Measurements from ENCODE around the gene PRPF6. TPM values are rescaled to one million over a fixed set of nuclear protein-coding genes. Genes with fewer than 3 reads are reported as not detected.

Gene PRPF6
- total RNA-seq, 1 donor from 2014 or later: 48.4 TPM

- DNase-seq (ENCODE audit: low read depth): no peak
- no peak for FAIRE-seq
- peak overlapping the region; percentile 64 for H3K4me3 ChIP-seq (ENCODE audit: low read depth, low read length)
- H3K27me3 ChIP-seq (ENCODE audit: control insufficient read depth, insufficient read depth, low read length): peaks cover 4% of the 10 kb centered on the region
- peaks cover 4% of the 10 kb centered on the region for H3K36me3 ChIP-seq (ENCODE audit: control insufficient read depth, insufficient read depth, low read length)
- TF ChIP-seq, protein P1, sequence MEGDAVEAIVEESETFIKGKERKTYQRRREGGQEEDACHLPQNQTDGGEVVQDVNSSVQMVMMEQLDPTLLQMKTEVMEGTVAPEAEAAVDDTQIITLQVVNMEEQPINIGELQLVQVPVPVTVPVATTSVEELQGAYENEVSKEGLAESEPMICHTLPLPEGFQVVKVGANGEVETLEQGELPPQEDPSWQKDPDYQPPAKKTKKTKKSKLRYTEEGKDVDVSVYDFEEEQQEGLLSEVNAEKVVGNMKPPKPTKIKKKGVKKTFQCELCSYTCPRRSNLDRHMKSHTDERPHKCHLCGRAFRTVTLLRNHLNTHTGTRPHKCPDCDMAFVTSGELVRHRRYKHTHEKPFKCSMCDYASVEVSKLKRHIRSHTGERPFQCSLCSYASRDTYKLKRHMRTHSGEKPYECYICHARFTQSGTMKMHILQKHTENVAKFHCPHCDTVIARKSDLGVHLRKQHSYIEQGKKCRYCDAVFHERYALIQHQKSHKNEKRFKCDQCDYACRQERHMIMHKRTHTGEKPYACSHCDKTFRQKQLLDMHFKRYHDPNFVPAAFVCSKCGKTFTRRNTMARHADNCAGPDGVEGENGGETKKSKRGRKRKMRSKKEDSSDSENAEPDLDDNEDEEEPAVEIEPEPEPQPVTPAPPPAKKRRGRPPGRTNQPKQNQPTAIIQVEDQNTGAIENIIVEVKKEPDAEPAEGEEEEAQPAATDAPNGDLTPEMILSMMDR (IDR thresholded peaks at IDR 0.05; ENCODE audit: insufficient read depth, low read length, severe bottlenecking): no peak
Observed at GRCh38 chr20:64078934-64079272, 98.0 kb downstream of the PRPF6 start.

DNA sequence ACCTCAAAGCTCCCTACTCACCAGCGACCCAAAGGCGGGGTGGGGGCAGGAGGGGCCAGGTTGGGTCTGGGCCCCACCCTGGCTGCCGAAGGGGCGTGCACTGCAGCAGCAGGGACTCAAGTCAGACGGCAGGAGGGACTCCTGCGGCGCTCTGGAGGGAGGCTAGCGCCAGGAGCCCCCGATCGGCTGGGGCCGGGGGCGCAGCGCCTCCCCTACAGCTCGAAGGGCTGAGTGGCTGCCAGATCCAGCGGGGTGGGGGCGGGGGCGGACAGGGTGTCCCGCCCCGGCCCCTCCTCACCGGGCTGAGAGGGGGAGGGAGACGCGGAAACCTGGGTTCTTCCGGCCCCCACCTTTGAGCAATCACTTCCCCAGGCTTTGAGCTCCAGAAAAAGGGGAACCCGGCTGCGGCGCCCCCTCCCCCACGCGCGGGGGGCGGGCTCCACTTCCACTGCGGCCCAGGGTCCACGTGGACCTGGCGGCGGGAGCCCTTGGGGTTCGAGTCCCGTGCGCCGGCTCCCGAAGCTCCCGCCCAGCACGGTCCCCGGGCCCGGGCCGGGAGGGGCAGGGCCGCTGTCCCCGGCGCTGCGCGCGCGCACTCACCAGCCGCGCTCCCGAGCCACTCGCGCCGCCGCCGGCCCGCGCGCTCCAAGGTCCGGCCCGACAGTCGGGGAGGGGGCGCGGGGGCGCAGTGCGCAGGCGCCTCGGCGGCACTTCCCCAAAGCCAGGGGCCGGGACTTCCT lies 98.5 kb downstream of the PRPF6 start, which contains the start of gene RGS19:
TSS of gene RGS19 (minus strand) at position 246 of the 740 bp plus-strand sequence. CDS start 2,632 bp downstream, outside the sequence.
- H3K27me3 ChIP-seq (ENCODE audit: control insufficient read depth, insufficient read depth, low read length): peaks cover 10% of the 10 kb centered on the region
- H3K4me3 ChIP-seq (ENCODE audit: low read depth, low read length): peak within 1 kb of the TSS; percentile 64
- TF ChIP-seq, protein P1 (IDR thresholded peaks at IDR 0.05; ENCODE audit: insufficient read depth, low read length, severe bottlenecking): no peak
- FAIRE-seq: no peak
- no peak for DNase-seq (ENCODE audit: low read depth)
- peaks cover 1% of the 10 kb centered on the region for H3K36me3 ChIP-seq (ENCODE audit: control insufficient read depth, insufficient read depth, low read length)

DNA sequence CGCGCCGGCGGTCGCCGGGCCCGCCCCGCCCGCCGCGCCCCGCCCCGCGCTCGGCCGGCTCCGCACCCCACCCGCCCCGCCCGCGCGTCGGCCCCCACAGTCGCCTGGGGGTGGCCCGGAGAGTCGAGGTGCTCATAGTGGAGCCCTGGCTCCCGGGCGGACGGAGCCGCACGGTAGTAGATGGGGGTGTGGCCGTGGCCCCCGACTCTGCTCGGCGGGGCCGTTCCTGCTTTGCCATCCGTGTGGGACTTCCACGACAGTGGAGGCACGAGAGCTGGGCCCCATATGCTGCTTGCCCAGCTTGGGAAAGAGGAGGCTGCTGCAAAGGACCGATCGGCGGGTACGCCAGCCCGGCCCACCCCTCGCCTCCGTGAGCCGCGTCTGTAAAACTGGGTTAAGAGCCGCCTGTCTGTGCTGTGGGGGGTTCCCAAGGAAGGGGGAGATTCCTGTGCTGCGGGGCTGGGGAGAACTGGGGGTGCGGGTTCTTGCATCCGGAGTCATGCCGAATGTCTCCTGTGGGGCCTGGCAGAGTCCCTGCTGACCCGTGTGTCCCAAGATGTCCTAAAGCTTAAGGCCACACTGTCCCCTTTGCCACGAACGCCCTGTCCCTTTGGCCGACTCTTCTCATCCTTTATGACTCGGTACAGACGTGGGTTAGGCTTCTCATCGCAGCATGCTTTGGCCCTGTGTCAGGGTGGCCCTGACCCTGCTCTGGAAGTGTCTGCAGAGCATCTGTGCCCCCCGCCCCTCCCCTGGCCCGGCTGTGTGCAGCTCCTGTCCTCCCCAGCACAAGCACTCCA lies 99.3 kb downstream of the PRPF6 start, which contains the start of gene OPRL1:
TSS of gene OPRL1 (plus strand) at position 70 of the 800 bp plus-strand sequence. CDS start 12,639 bp downstream, outside the sequence.
- no peak for FAIRE-seq
- Histone ChIP-seq H3K27me3 (ENCODE audit: control insufficient read depth, insufficient read depth, low read length) (peaks cover 17% of the 10 kb centered on the region), H3K4me3 (ENCODE audit: low read depth, low read length) (peak within 1 kb of the TSS; percentile 64)

DNA sequence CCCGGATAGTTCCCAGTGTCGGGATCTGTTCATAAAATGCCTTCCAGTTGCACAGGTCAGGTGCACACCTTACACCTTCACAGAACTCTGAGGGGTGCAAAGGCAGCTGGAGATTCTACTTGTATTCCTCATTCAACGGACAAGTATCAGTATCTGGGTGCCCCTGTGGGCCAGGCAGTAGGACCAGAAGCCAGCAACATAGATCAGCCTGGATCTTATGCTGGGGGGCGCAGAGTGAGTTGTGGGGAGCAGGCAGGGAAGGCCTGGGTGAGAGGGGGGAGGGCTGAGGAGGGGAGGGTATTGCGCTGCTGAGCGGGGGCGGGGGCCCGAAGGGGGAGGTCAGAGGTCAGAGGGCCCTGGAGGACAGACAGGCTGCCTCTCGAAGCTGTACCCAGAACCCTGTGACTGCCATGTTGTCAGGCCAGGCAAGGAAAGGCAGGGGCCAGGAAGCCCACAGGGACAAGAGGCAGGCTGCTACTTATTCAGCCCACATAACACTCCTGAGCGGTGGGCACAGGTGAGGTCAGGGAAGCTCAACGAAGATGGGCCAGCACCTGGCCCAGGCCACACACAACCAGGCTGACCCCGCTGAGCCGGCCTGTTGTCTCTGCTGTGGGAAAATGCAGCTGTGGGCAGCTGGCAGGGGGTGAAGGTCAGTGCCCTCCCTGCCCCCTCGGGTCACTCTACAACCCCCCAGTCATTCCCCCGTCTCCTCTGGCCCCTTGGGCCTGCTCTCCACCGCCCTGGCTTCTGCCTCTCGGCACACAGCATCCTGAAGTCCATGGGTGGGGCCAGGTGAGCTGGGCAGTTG lies 100.1 kb downstream of the PRPF6 start:
- Histone ChIP-seq H3K4me3 (ENCODE audit: low read depth, low read length) (no peak overlapping the region), H3K36me3 (ENCODE audit: control insufficient read depth, insufficient read depth, low read length) (peaks cover 1% of the 10 kb centered on the region), H3K27me3 (ENCODE audit: control insufficient read depth, insufficient read depth, low read length) (peaks cover 18% of the 10 kb centered on the region)
- FAIRE-seq: no peak
- DNase-seq (ENCODE audit: low read depth): no peak
- TF ChIP-seq, protein P1 (IDR thresholded peaks at IDR 0.05; ENCODE audit: insufficient read depth, low read length, severe bottlenecking): no peak

More for the DNA sequence above, 99.3 kb downstream of the PRPF6 start, which contains the start of gene OPRL1:
- H3K36me3 ChIP-seq (ENCODE audit: control insufficient read depth, insufficient read depth, low read length): peaks cover 1% of the 10 kb centered on the region
- TF ChIP-seq, protein P1 (IDR thresholded peaks at IDR 0.05; ENCODE audit: insufficient read depth, low read length, severe bottlenecking): no peak
- DNase-seq (ENCODE audit: low read depth): no peak

- no peak for FAIRE-seq
- DNase-seq (ENCODE audit: low read depth): no peak
- H3K36me3 ChIP-seq (ENCODE audit: control insufficient read depth, insufficient read depth, low read length): no peaks in the 10 kb centered on the region
- no peak overlapping the region for H3K4me3 ChIP-seq (ENCODE audit: low read depth, low read length)
- H3K27me3 ChIP-seq (ENCODE audit: control insufficient read depth, insufficient read depth, low read length): peaks cover 18% of the 10 kb centered on the region
- TF ChIP-seq, protein P1 (IDR thresholded peaks at IDR 0.05; ENCODE audit: insufficient read depth, low read length, severe bottlenecking): no peak
Observed at GRCh38 chr20:64081624-64081964, 100.7 kb downstream of the PRPF6 start.
